Thyroid gland (tissue), 4 donors: ENCODE results near the gene KIR2DL1.
"Not testable (repeated sequence)": the region's sequence is repeated elsewhere in the genome, so short reads cannot be mapped to it uniquely, and the experiment has no call there.

ENCODE experiments used
- POLR2A ChIP-seq, 2 donors: fragments of 450-650 bp; IDR thresholded peaks; one replicate each; pipeline ENCODE4 v1.6.1; 2017; ENCODE audit warnings: antibody characterized with exemption in 2 of 2, mild to moderate bottlenecking in 2 of 2, moderate library complexity in 1 of 2
- TF ChIP-seq, protein P1 (sequence below), 6 experiments: fragments of 200-600 bp in 3 of 6; fragments of 450-650 bp in 3 of 6; sonication (generic) in 3 of 6; IDR thresholded peaks; one replicate each; pipeline ENCODE4 v1.5.1; 2016 to 2019; ENCODE audit warnings: antibody characterized with exemption in 6 of 6, mild to moderate bottlenecking in 2 of 6, inconsistent platforms in 1 of 6, moderate library complexity in 1 of 6

DNA sequence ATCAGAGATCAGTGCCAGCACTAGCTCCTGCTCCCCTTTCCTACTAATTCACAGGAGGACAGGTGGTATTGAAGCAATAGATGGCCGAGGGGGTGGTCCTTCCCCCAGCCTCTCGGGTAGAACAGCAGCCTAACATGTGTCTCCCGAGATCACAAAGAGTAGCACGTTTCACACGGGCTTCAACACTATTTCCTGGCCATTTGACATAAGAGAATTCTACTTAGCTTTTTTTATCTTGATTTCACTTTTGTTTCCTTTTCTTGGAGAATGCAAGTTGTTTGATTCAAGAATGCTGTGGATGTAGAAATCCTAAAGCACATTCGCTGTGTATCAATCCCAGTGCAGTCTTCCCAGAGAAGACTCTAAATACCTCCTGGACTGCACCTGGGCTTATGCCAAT lies 19.3 kb upstream of the KIR2DL1 start:
- TF ChIP-seq, protein P1, sequence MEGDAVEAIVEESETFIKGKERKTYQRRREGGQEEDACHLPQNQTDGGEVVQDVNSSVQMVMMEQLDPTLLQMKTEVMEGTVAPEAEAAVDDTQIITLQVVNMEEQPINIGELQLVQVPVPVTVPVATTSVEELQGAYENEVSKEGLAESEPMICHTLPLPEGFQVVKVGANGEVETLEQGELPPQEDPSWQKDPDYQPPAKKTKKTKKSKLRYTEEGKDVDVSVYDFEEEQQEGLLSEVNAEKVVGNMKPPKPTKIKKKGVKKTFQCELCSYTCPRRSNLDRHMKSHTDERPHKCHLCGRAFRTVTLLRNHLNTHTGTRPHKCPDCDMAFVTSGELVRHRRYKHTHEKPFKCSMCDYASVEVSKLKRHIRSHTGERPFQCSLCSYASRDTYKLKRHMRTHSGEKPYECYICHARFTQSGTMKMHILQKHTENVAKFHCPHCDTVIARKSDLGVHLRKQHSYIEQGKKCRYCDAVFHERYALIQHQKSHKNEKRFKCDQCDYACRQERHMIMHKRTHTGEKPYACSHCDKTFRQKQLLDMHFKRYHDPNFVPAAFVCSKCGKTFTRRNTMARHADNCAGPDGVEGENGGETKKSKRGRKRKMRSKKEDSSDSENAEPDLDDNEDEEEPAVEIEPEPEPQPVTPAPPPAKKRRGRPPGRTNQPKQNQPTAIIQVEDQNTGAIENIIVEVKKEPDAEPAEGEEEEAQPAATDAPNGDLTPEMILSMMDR (IDR thresholded peaks at IDR 0.05) = not testable (repeated sequence)
- not testable (repeated sequence) for TF ChIP-seq POLR2A (IDR thresholded peaks at IDR 0.05)
